Brain microvascular endothelial cell (primary cell): ENCODE measurements around the gene BABAM2.
"Not testable (repeated sequence)": the region's sequence is repeated elsewhere in the genome, so short reads cannot be mapped to it uniquely, and the experiment has no call there.

Source experiments
- DNase-seq: peaks from one replicate; pipeline ENCODE4 v3.0.0-alpha.2; 2020
- H3K27ac ChIP-seq: fragments of 250-450 bp; sonication (Bioruptor Pico); 2 replicates; pipeline ENCODE4 v1.5.1; 2020; ENCODE audit warnings: mild to moderate bottlenecking, moderate library complexity
- H3K27me3 ChIP-seq: fragments of 250-450 bp; sonication (Bioruptor Pico); replicated peaks from 2 replicates; pipeline ENCODE4 v1.5.1; 2020; ENCODE audit warnings: mild to moderate bottlenecking
- H3K36me3 ChIP-seq: fragments of 250-450 bp; sonication (Bioruptor Pico); replicated peaks from 2 replicates; pipeline ENCODE4 v1.5.1; 2020; ENCODE audit warnings: mild to moderate bottlenecking
- H3K4me3 ChIP-seq: 2 replicates; pipeline ENCODE4 v1.5.1; 2011; ENCODE audit warnings: low read depth, mild to moderate bottlenecking, control low read depth, low read length, moderate library complexity
- in situ Hi-C: cut with HindIII; loops from 2 replicates; pipeline ENCODE4 v1.10.0; 2017; ENCODE audit warnings: low sequenced_read_pairs, low pct_ligation_motif_present
- TF ChIP-seq, protein P1 (sequence below): IDR thresholded peaks from 2 replicates; pipeline ENCODE4 v1.5.1; 2011; ENCODE audit warnings: low read depth, mild to moderate bottlenecking, moderate library complexity, low read length, control low read depth, inconsistent platforms; ENCODE audit errors: missing control alignments

Gene BABAM2

DNA sequence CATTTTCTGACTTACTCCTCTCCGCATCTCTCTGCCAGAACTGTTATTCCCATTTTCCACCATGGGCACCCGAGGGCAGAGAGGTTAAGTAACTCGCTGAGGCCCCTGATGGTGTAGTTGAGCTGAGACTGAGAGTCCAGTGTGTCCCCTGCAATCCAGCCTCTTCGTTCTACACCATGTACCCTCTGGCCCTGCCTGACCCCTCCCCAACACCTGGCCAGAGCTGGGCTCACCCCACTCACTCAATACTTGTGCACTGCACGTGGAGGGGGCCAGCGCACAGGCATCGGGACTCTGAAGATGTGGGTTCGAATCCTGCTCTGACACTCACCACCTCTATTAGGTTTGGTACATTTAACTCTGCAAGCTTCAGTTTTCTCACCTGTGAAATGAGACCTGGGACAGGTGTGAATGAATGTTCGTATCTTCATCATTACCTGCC, 477.8 kb downstream of the BABAM2 start:
- Histone ChIP-seq H3K4me3 (no peak overlapping the region), H3K36me3 (no peaks in the 10 kb centered on the region), H3K27ac (no peak overlapping the region), H3K27me3 (no peaks in the 10 kb centered on the region)
- TF ChIP-seq, protein P1, sequence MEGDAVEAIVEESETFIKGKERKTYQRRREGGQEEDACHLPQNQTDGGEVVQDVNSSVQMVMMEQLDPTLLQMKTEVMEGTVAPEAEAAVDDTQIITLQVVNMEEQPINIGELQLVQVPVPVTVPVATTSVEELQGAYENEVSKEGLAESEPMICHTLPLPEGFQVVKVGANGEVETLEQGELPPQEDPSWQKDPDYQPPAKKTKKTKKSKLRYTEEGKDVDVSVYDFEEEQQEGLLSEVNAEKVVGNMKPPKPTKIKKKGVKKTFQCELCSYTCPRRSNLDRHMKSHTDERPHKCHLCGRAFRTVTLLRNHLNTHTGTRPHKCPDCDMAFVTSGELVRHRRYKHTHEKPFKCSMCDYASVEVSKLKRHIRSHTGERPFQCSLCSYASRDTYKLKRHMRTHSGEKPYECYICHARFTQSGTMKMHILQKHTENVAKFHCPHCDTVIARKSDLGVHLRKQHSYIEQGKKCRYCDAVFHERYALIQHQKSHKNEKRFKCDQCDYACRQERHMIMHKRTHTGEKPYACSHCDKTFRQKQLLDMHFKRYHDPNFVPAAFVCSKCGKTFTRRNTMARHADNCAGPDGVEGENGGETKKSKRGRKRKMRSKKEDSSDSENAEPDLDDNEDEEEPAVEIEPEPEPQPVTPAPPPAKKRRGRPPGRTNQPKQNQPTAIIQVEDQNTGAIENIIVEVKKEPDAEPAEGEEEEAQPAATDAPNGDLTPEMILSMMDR = no peak
- in situ Hi-C loops = no loop called here
- no peak for DNase-seq

DNA sequence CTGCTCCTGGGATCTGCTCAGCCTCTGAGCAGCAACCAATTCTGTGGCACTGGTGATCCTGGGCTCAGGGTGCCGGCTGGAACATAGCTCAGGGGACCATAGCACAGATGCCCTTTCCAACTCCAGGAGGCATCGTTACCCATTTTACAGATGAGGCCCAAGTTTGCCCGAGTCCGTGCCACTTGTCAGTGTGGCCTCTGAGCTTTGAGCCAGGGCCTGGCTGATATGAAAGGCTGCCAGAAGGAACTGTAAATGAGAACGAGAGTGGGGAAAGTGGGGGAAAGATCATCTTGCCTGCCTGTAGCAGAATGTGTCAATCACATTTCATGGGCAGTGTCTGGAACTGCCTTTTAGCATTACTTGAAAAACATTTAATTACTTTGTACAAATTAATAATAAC, 478.8 kb downstream of the BABAM2 start:
- Histone ChIP-seq H3K36me3 (no peaks in the 10 kb centered on the region), H3K27me3 (no peaks in the 10 kb centered on the region), H3K27ac (no peak overlapping the region), H3K4me3 (no peak overlapping the region)
- in situ Hi-C loops = no loop called here
- TF ChIP-seq, protein P1 = no peak
- no peak for DNase-seq

DNA sequence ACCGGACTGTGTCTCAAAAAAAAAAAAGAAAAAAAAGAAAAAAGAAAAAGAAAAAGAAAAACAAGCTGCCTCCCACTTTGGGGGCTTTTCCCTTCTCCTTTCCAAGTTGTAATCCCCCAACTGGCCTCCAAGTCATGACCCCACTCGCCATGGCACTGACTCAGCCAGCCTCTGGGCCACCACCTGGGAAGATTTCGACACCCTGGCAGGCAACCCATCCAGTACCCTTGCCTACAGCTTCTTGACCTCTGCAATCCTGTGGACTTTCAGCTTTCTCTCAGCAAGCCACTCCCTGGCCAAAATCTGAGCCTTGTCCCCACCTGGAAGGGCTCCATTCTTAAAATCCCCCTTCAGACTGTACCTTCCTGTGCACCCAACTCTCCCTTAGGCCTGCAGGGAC, 479.8 kb downstream of the BABAM2 start:
- in situ Hi-C loops = no loop called here
- H3K36me3 ChIP-seq = no peaks in the 10 kb centered on the region
- TF ChIP-seq, protein P1 = no peak
- no peak overlapping the region for H3K27ac ChIP-seq
- DNase-seq = no peak
- no peak overlapping the region for H3K4me3 ChIP-seq
- H3K27me3 ChIP-seq = no peaks in the 10 kb centered on the region

DNA sequence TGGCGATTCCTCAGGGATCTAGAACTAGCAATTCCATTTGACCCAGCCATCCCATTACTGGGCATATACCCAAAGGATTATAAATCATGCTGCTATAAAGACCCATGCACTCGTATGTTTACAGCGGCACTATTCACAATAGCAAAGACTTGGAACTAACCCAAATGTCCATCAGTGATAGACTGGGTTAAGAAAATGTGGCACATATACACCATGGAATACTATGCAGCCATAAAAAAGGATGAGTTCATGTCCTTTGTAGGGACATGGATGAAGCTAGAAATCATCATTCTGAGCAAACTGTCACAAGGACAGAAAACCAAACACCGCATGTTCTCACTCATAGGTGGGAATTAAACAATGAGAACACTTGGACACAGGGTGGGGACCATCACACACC, 481.2 kb downstream of the BABAM2 start:
- DNase-seq, H3K36me3 ChIP-seq, in situ Hi-C loops: not testable (repeated sequence)

DNA sequence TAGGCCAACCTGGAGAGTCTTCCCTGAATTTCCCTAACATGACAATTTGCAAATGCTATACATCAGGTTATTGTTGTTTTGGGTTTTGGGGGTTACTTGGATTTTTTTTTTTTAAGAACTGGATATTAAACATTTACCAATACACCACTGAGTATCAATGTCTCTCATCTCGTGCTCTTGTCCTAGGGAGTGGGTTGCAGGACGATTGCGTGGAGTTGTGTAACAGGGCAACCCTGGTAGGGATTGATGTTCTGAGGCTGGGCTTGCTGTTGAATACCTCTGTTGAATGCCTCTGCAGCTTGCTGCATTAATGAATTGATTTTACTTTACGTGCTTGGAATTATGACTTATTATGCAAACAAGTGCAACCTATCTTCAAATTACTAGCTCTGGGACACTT, 483.3 kb downstream of the BABAM2 start:
- TF ChIP-seq, protein P1 = no peak
- in situ Hi-C loops = no loop called here
- H3K36me3 ChIP-seq = no peaks in the 10 kb centered on the region
- no peak overlapping the region for H3K27ac ChIP-seq
- no peak for DNase-seq
- no peak overlapping the region for H3K4me3 ChIP-seq
- H3K27me3 ChIP-seq = no peaks in the 10 kb centered on the region

More for the DNA sequence above, 481.2 kb downstream of the BABAM2 start:
- H3K27me3 ChIP-seq, H3K27ac ChIP-seq, H3K4me3 ChIP-seq: not testable (repeated sequence)

DNA sequence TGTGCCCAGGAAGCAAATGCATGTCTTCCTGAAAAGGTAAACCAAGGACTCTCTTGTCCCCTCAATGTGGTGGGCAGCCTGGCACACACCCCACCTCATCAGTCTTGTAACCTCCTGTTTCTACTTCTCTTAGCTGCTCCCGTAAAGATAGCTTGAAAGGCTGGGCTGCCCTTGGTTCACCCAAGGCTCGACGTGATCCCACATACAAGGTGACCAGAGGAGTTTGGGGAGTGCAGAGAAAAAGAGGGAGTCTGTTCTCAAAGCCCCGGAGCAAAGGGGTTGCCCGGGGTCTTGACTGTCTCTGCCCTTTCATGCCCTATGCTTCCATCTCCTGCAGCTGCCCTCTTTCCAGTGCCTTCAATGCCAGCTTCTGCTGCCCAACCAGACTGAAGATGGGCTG, 483.8 kb downstream of the BABAM2 start:
- in situ Hi-C loops = no loop called here
- no peaks in the 10 kb centered on the region for H3K36me3 ChIP-seq
- TF ChIP-seq, protein P1 = no peak
- DNase-seq = no peak
- H3K27me3 ChIP-seq = no peaks in the 10 kb centered on the region
- no peak overlapping the region for H3K4me3 ChIP-seq
- H3K27ac ChIP-seq = no peak overlapping the region
